GM19463 (cell line): Measurements from ENCODE around the gene S100A13.
"Not testable (repeated sequence)": the region's sequence is repeated elsewhere in the genome, so short reads cannot be mapped to it uniquely, and the experiment has no call there.

Experiments
- ATAC-seq: cut with Tn5 transposase; IDR thresholded peaks from one replicate; pipeline ENCODE4 v1.9.1; 2021; ENCODE audit warnings: mild to moderate bottlenecking, moderate library complexity; ENCODE audit not compliant: unreplicated experiment

S100A13 gene

DNA sequence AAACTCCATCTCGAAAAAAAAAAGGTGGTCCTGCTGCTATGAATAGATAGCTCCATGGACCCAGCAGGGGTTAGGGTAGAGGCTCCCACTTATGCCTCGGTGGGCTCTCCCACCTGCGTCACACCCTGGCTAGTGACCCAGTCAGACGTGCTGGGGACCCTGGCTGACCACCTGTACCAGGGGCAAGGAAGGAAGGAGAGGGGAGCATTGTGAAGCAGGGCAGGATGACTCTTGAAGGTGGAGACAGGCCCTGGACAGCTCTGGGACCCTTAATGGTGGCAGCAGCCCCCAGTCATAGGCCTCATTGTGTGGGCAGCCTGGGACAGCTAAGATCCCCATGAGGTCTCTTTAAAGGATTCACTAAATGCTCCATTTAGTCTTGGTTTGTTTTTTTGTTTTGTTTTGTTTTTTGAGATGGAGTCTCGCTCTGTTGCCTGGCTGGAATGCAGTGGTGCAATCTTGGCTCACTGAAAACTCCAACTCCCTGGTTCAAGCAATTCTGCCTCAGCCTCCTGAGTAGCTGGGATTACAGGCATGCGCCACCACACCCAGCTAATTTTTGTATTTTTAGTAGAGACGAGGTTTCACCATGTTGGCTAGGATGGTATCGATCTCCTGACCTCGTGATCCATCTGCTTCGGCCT, 20.8 kb upstream of the S100A13 start:
- no peak for ATAC-seq

- ATAC-seq = no peak
These were observed 20.0 kb upstream of the S100A13 start for GRCh38 chr1:153647346-153647714.

GRCh38 chr1:153646672-153647345, 19.5 kb upstream of the S100A13 start:
- no peak for ATAC-seq

- no peak for ATAC-seq
These were observed 16.5 kb upstream of the S100A13 start for GRCh38 chr1:153643816-153644215.

DNA sequence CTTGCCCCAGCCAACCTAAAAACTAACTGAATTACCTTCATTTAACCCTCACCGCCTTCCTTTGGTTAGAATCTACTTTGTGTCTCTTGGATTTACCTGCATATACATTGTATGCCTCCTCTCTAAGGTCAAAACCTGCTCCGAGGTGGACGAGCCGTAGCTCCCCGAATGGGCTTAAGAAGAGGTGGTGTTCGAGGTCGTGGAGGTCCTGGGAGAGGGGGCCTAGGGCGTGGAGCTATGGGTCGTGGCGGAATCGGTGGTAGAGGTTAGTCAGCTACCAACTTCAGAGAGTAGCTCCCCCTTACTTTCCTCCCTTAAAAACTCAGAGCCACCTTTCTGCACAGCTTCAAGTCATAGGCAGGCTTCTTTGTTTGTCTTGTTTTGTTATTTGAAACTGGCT, 15.8 kb upstream of the S100A13 start:
- no peak for ATAC-seq

GRCh38 chr1:153642161-153642560, 14.9 kb upstream of the S100A13 start:
- ATAC-seq = no peak

DNA sequence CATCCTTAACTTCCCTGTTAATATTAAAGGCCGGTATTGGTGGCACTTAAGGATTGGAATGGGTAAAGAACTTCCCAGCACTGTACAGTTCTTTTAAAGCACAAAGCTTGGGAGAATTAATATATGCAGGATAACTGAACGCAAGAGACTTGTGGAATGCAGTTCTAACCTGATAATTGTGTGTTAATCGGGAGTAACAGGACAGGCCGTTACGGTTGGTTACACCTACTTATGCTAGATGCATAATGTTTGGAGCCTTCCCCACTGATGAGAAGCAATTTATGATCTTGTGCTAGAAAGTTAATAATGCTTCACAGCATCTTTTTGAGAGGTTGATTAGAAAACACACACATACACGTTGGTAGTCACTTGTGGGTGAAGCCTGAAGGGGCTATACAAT, 13.6 kb upstream of the S100A13 start:
- no peak for ATAC-seq

DNA sequence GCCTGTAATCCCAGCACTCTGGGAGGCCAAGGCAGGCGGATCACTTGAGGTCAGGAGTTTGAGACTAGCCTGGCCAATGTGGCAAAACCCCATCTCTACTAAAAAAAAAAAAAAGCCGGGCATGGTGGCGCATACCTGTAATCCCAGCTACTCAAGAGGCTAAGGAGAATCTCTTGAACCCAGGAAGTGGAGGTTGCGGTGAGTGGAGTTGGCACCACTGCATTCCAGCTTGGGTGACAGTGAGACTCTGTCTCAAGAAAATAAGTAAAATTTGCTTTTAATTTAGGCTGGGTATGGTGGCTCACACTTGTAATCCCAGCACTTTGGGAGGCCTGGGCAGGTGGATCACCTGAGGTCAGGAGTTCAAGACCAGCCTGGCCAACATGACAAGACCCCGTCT, 12.9 kb upstream of the S100A13 start:
- ATAC-seq = not testable (repeated sequence)

DNA sequence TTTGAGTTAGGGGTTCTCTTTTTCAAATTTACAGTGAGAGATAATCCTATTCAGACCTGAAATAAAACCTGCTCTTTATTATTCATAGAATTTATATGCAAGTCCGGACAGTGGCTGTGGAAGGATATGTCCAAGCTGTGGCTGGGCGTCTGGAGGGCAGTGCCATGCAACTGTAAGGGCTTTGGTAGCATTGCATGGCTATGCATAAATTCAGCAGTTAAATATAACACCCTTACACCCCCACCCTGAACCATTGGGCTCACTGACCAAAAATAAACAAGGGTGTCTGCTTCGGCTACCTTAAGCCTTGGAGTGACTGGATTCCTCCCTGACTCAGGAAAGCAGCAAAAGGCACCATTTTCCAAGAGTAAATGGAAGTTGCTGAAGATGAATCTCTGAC, 12.0 kb upstream of the S100A13 start:
- no peak for ATAC-seq

DNA sequence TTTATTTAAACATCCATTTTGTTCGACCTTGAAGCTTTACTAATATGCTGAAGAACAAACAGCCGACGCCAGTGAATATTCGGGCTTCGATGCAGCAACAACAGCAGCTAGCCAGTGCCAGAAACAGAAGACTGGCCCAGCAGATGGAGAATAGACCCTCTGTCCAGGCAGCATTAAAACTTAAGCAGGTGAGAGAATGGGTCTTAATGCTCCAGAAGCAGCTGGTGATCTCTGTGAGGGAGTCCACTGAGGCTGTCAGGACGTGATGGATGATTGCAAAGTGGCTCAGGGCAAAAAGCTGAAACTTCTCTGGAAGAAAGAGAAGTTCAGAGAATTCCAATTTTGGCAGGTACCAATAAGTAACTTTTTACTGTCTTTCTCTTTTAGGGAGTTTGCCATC, 11.0 kb upstream of the S100A13 start:
- no peak for ATAC-seq

DNA sequence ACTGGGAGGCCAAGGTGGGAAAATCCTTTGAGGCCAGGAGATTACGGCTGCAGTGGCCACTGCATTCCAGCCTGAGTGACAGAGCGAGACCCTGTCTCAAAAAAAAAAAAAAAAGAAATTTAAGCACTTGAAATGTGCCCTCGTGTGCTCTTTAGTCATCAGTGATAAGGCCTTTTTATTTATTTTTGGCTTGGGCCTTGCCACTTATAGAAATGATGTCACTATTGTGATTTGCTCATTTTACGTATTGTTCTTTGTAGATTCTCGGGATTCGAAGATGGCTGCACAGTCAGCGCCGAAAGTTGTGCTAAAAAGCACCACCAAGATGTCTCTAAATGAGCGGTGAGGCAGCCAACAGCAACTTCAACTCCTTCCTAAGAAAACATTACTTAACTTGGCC, 9.0 kb upstream of the S100A13 start:
- ATAC-seq = no peak

GRCh38 chr1:153635872-153636271, 8.6 kb upstream of the S100A13 start:
- no peak for ATAC-seq

DNA sequence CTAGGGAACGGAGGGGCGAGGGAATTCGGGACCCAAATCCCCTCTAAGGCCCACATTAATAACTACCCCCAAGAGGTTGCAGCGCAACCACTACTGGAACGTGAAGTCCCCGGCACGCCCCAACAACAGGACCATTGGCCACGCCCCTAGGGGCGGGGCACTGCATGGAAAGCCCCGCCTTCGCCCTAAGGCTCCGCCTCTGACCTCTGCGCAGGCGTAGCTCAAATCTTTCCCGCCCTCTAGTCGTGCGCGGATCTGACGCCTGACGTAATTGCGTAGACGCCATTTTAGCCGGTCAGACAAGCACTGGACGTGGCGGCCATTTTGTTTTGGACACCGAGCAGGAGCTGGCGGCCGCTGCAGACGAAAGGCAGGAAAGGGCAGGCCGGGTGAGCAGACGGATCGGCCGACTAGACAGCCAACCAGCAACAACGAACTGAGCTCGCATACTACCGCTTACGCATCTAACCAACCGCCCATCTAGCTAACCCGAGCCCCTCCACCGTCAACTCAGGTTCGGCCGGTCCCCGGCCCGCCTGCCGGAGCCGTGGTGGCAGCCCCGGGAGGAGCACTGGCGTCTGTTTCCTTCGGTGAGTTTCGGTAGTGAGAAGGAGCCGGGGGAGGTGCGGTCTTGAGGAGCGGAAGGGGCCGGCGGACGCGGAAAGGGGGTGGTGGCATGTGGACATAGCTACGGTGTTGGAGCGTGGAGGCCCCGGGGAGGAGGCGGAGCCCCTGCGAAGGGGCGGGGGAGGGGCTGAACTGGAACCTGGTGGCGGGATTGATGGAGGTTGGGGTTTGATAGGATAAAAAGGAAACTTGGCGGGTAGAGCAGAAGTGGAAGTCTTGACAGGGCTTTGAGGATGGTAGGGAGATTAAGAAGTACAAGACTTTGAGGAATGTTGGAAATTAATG, 6.7 kb upstream of the S100A13 start, which contains the start of gene CHTOP:
TSS of gene CHTOP (plus strand) at position 313 of the 912 bp plus-strand sequence. CDS start 2,523 bp downstream, outside the sequence.
- peak; percentile 84 for ATAC-seq

DNA sequence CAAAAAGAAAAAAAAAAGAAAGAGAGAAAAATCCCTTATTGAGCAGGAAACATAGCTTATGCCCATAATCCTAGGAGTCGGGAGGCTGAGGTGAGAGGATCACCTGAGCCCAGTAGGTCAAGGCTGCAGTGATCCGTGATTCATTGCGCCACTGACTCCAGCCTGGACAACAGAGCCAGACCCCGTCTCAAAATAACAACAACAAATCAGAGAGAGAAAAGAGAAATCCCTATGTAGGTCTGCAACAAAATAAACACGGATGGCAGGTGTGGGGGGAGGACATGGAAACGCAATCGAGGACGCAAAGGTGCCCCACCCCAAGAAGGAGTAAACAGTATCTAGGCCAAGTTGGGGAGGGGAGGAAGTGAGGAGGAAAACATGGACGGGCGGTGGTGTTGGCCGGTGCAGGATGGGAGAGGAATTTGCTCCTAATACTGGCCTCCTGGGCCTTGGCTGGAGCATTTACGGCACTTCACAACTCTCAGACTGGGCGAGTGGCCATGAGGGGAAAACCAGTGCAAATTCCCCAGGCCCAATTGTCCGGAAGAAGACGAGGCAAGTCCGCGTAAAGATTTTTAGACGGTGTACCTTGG, 6.0 kb upstream of the S100A13 start:
- ATAC-seq = no peak

DNA sequence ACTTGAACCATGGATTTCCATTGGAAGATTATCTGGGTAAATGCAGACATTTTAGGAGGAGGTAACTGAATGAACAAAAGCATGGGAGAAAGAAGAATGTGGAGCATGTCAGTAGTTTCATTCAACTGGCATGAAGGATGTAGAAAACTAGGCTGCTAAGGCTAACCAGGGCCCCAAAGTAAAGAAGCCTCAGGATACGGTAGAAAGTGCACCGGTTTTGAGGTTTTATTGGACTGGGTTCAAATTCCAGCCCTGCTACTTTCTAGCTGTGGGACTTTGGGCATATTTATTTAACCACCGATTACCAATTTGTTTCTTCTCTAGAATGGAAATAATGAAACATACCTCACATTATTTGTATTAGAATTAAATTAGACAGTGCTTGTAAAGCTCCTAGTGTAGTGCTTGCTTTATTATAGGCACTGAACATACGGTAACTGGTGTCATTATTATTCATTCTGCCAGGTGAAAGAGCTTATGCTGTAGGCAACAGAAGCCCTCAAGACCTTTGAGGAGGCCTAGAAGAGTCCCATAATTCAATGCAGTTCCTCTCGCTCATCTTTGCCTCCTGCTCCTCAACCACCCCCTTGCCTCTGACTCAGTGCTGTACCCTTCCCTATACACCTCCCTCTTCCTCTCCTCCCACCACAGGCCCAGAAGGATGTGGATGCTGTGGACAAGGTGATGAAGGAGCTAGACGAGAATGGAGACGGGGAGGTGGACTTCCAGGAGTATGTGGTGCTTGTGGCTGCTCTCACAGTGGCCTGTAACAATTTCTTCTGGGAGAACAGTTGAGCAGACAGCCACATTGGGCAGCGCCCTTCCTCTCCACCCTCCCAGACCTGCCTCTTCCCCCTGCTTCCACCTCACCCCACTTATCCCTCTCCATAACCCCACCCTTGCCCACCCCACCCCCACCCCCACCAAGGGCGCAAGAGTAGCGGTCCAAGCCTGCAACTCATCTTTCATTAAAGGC, 4.0 kb upstream of the S100A13 start:
- no peak for ATAC-seq

DNA sequence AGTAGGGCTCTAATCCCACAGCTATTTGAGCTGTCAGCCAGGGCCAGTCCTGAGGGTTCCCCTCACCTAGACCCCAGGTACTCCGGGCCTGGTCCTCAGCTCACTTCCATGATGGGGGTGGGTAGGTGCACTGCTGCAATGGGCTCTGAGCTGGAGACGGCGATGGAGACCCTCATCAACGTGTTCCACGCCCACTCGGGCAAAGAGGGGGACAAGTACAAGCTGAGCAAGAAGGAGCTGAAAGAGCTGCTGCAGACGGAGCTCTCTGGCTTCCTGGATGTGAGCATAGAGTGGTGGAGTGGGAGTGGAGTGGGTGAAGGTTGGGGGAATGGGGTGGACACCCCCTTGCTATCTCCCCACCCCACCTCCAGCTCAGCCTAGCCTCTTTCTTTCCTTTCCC, 3.1 kb upstream of the S100A13 start:
- no peak for ATAC-seq

DNA sequence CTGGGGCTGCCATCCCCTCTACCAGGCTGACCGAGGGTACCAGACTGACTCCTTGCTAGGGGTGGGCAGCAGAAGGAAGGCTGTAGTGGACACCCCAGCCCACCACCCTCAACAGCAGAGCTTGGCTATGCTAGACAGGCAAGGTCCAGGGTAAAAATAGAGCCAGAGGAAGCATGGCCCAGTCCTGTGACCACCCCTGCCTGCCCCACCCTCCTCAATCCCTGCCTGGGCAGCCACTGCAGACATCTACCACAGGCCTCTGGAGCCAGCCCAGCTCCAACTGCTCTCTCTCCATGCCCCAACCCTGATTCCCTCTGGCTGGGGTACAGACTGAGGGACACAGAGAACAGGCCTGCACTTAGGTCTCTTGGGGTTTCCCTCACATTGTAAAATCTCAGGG, 2.7 kb upstream of the S100A13 start:
- ATAC-seq = no peak

GRCh38 chr1:153629343-153629665, 2.0 kb upstream of the S100A13 start:
- ATAC-seq = no peak

DNA sequence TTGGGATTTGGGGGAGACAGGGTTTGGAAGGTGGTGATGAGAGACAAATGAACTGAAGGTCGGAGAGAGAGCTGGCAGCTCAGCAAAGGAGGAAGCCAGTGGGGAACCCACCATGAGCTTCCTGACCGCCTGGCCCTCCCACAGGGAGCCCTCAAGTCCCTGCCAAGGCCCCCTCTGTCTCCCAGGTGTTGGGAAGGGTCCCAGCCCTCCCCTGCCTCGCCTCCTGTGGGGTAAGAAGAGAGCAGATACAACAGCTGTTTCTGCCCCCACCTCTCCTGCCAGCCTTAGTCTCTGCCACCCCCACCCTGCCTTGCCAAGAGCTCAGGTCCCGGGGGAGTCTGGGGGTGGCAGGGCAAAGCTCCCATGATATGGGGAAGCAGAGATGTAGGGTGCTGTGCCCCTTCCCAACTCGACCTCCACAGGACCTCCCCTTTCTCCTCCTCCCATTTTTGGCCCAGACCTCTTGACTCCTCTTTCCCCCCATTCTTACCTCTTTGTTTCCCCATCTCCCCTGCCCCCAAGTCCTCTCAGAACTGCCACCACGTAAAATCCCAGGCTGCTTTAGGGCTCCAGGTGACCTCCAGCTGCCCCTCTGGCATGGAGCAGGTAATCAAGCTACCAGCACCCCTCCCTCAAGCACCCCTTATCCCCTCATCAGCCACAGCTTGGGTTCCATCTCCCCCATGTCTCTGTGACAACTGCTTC, 1.5 kb upstream of the S100A13 start:
- ATAC-seq = no peak
